Activated B cell treated with CpG ODN at 0.5 μM for 24 hours (primary cell): ENCODE results near the gene JTB. TPM values are rescaled to one million over a fixed set of nuclear protein-coding genes. Genes with fewer than 3 reads are reported as not detected.

Experiments used
- total RNA-seq: library from RNA; stranded (reverse); gene quantifications from 2 replicates; pipeline ENCODE4 v1.2.3, GENCODE V29; 2022

The JTB gene
- total RNA-seq, 1 donor from 2014 or later: 137 TPM

Other genes starting within 250 kb of the JTB start
- gene INTS3, start 249.6 kb downstream of the JTB start, total RNA-seq: 81.1 and 88.6 TPM in 2 replicates
- gene SLC27A3, start 202.3 kb downstream of the JTB start, total RNA-seq: 7.8 and 12.6 TPM in 2 replicates
- 78.4 and 86.3 TPM in 2 replicates for gene GATAD2B, start 54.7 kb downstream of the JTB start, total RNA-seq
- gene DENND4B, start 31.0 kb downstream of the JTB start, total RNA-seq: 217 and 257 TPM in 2 replicates
- gene CRTC2, start 19.1 kb downstream of the JTB start, total RNA-seq: 206 and 247 TPM in 2 replicates
- 51.3 and 56.3 TPM in 2 replicates for gene SLC39A1, start 14.1 kb downstream of the JTB start, total RNA-seq
- gene CREB3L4, start 9.8 kb downstream of the JTB start, total RNA-seq: 9.4 and 10.2 TPM in 2 replicates
- gene RAB13, start 8.7 kb upstream of the JTB start, total RNA-seq: 48.2 and 49.1 TPM in 2 replicates
- 3,463 and 4,673 TPM in 2 replicates for gene RPS27, start 13.1 kb upstream of the JTB start, total RNA-seq
- gene NUP210L, start 177.4 kb upstream of the JTB start, total RNA-seq: 0.22 and 0.27 TPM in 2 replicates
- gene TPM3, start 214.4 kb upstream of the JTB start, total RNA-seq: 466 and 509 TPM in 2 replicates
- gene CFAP141, start 228.7 kb upstream of the JTB start, total RNA-seq: not detected in 2 replicates
- 209 and 234 TPM in 2 replicates for gene UBAP2L, start 243.3 kb upstream of the JTB start, total RNA-seq